IMR-90 (cell line): Measurements from ENCODE around the gene UGGT2. TPM values are rescaled to one million over a fixed set of nuclear protein-coding genes. Genes with fewer than 3 reads are reported as not detected.

Experiments
- CEBPB ChIP-seq: IDR thresholded peaks from 2 replicates; pipeline ENCODE4 v1.6.1; 2012; ENCODE audit warnings: low read depth, low read length, improper control_type of control experiment
- MXI1 ChIP-seq: IDR thresholded peaks from 2 replicates; pipeline ENCODE4 v1.6.1; 2012; ENCODE audit warnings: low read depth, mild to moderate bottlenecking, low read length, moderate library complexity, borderline replicate concordance
- RCOR1 ChIP-seq: IDR thresholded peaks from 2 replicates; pipeline ENCODE4 v1.6.1; 2012; ENCODE audit warnings: mild to moderate bottlenecking, low read length, improper control_type of control experiment; ENCODE audit not compliant: insufficient replicate concordance
- SMC3 ChIP-seq: fragments of 150-350 bp; IDR thresholded peaks from 2 replicates; pipeline ENCODE4 v1.6.1; 2016; ENCODE audit warnings: low read depth, mild to moderate bottlenecking, antibody characterized with exemption, low read length, moderate library complexity
- USF2 ChIP-seq: fragments of 150-350 bp; IDR thresholded peaks from 2 replicates; pipeline ENCODE4 v1.6.1; 2017; ENCODE audit warnings: mild to moderate bottlenecking, antibody characterized with exemption, low read length, low read depth
- polyA plus RNA-seq, 3 experiments: library from polyadenylated mRNA; depleted of rRNA; stranded (reverse); fragments of >200 nt; gene quantifications; 2 replicates each; pipeline ENCODE4 v1.2.3, GENCODE V29; 2012; ENCODE audit warnings: low replicate concordance in 1 of 3
- total RNA-seq: library from RNA; depleted of rRNA; stranded (reverse); fragments of >200 nt; gene quantifications from 2 replicates; pipeline ENCODE4 v1.2.3, GENCODE V29; 2012

Gene UGGT2
- total and polyA plus RNA-seq, 2 of the 4 experiments (the other 2 are of a cell fraction) = 21.4 to 40.1 TPM

- TF ChIP-seq USF2 = no peak
- no peak for TF ChIP-seq SMC3
- TF ChIP-seq MXI1 = peak; percentile 93
- TF ChIP-seq RCOR1 = peak; percentile 10
- no peak for TF ChIP-seq CEBPB
Observed at GRCh38 chr13:96053003-96053703, at the start of gene UGGT2 (continued).
